Neural progenitor cell (in vitro differentiated cells): ENCODE measurements around the gene PPBP. TPM values are rescaled to one million over a fixed set of nuclear protein-coding genes. Genes with fewer than 3 reads are reported as not detected.

Experiments
- DNase-seq: peaks from one replicate; pipeline ENCODE4 v3.0.0-alpha.2; 2016; ENCODE audit warnings: low spot score
- H2AFZ ChIP-seq: fragments of 200-600 bp; sonication (generic); replicated peaks from 2 replicates; pipeline ENCODE4 v1.6.1; 2016; ENCODE audit warnings: antibody characterized with exemption
- H3F3A ChIP-seq: fragments of 200-600 bp; sonication (generic); 2 replicates; pipeline ENCODE4 v1.6.1; 2016; ENCODE audit warnings: antibody characterized with exemption, low read depth
- H3K27ac ChIP-seq: fragments of 200-600 bp; sonication (generic); 2 replicates; pipeline ENCODE4 v1.5.1; 2016; ENCODE audit warnings: mild to moderate bottlenecking
- H3K27me3 ChIP-seq: fragments of 200-600 bp; sonication (generic); 2 replicates; pipeline ENCODE4 v1.6.1; 2016; ENCODE audit warnings: mild to moderate bottlenecking, moderate library complexity
- H3K36me3 ChIP-seq: fragments of 200-600 bp; sonication (generic); 2 replicates; pipeline ENCODE4 v1.5.1; 2016
- H3K4me1 ChIP-seq: fragments of 200-600 bp; sonication (generic); 2 replicates; pipeline ENCODE4 v1.6.1; 2016; ENCODE audit warnings: mixed run types
- H3K4me2 ChIP-seq: fragments of 200-600 bp; sonication (generic); 2 replicates; pipeline ENCODE4 v1.6.1; 2016
- H3K4me3 ChIP-seq: fragments of 200-600 bp; sonication (generic); 2 replicates; pipeline ENCODE4 v1.5.1; 2016
- H3K79me2 ChIP-seq: fragments of 200-600 bp; sonication (generic); 2 replicates; pipeline ENCODE4 v1.6.1; 2016; ENCODE audit warnings: low read depth
- H3K9ac ChIP-seq: fragments of 200-600 bp; sonication (generic); 2 replicates; pipeline ENCODE4 v1.6.1; 2016
- H3K9me3 ChIP-seq: fragments of 200-600 bp; sonication (generic); 2 replicates; pipeline ENCODE4 v1.5.1; 2016; ENCODE audit warnings: low read depth
- H4K20me1 ChIP-seq: fragments of 200-600 bp; sonication (generic); 2 replicates; pipeline ENCODE4 v1.6.1; 2016; ENCODE audit warnings: low read depth
- H3K27ac Mint-ChIP-seq: 3 replicates; pipeline ENCODE4 v1.8.0; 2021; ENCODE audit warnings: mixed read lengths
- H3K27me3 Mint-ChIP-seq: 2 replicates; pipeline ENCODE4 v1.8.0; 2022; ENCODE audit warnings: low read depth, mild to moderate bottlenecking, inconsistent platforms, moderate library complexity, mixed read lengths; ENCODE audit not compliant: insufficient read depth
- H3K36me3 Mint-ChIP-seq: 3 replicates; pipeline ENCODE4 v1.8.0; 2021; ENCODE audit warnings: mixed read lengths
- H3K4me1 Mint-ChIP-seq: 3 replicates; pipeline ENCODE4 v1.8.0; 2021; ENCODE audit warnings: mixed read lengths
- H3K4me3 Mint-ChIP-seq: 3 replicates; pipeline ENCODE4 v1.8.0; 2021; ENCODE audit warnings: mild to moderate bottlenecking, moderate library complexity, mixed read lengths
- H3K9me3 Mint-ChIP-seq: 3 replicates; pipeline ENCODE4 v1.8.0; 2020; ENCODE audit warnings: mixed read lengths
- CTCF ChIP-seq: fragments of 200-600 bp; sonication (generic); IDR thresholded peaks from 2 replicates; pipeline ENCODE4 v1.5.1; 2017; ENCODE audit warnings: antibody characterized with exemption, mild to moderate bottlenecking
- EZH2 ChIP-seq: fragments of 200-600 bp; sonication (generic); IDR thresholded peaks from 2 replicates; pipeline ENCODE4 v1.6.1; 2017; ENCODE audit warnings: antibody characterized with exemption, mild to moderate bottlenecking, moderate library complexity
- EZH2phosphoT487 ChIP-seq: fragments of 200-600 bp; sonication (generic); IDR thresholded peaks from 2 replicates; pipeline ENCODE4 v1.6.1; 2017; ENCODE audit warnings: antibody characterized with exemption
- total RNA-seq: library from RNA; depleted of rRNA; stranded (reverse); fragments of >200 nt; gene quantifications from 2 replicates; pipeline ENCODE4 v1.2.3, GENCODE V29; 2015; ENCODE audit warnings: low replicate concordance

PPBP gene
- total RNA-seq, 1 donor from 2014 or later, result not detected

DNA sequence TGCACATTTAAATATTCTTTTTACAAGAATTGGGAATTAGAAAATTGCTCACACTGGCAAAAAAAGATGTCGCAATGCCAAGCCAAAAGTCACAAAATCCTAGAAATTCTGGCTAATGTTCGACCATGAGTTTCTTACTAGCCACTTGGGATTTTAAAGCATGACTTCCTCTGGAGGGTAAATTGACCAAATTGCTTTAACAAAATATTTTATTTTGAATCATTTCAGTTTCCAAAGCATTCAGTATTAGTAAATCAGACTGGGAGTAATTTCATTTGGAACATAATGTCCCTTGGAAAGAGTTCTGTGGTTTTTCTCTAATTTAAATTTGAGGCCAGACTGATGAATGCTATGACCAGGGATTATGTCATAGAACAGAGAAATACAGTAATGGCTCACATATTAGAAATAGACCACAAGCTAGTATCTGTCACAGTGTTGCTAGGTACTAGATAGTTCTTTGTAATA lies 18.1 kb upstream of the PPBP start:
- H4K20me1 ChIP-seq, result no peaks in the 10 kb centered on the region
- H3K79me2 ChIP-seq, result no peaks in the 10 kb centered on the region
- H2AFZ ChIP-seq, result no peak overlapping the region
- H3K9me3 Mint-ChIP-seq, result no peaks in the 10 kb centered on the region
- H3K27ac Mint-ChIP-seq, result no peak overlapping the region
- no peaks in the 10 kb centered on the region for H3K4me1 ChIP-seq
- DNase-seq, result no peak
- no peaks in the 10 kb centered on the region for H3K27me3 ChIP-seq
- H3K27ac ChIP-seq, result no peak overlapping the region
- H3K9me3 ChIP-seq, result no peaks in the 10 kb centered on the region
- H3K36me3 Mint-ChIP-seq, result no peaks in the 10 kb centered on the region
- no peak overlapping the region for H3K4me2 ChIP-seq
- H3K36me3 ChIP-seq, result no peaks in the 10 kb centered on the region
- no peak overlapping the region for H3K9ac ChIP-seq
- H3K4me3 ChIP-seq, result no peak overlapping the region
- H3K4me1 Mint-ChIP-seq, result no peaks in the 10 kb centered on the region
- no peak overlapping the region for H3K4me3 Mint-ChIP-seq
- TF ChIP-seq EZH2, result no peak
- no peak for TF ChIP-seq EZH2phosphoT487
- no peak for TF ChIP-seq CTCF
- H3F3A ChIP-seq, result no peaks in the 10 kb centered on the region
- peaks cover 2% of the 10 kb centered on the region for H3K27me3 Mint-ChIP-seq

- no peaks in the 10 kb centered on the region for H3K27me3 ChIP-seq
- no peaks in the 10 kb centered on the region for H3F3A ChIP-seq
- H3K36me3 ChIP-seq, result no peaks in the 10 kb centered on the region
- Mint-ChIP-seq H3K4me1 (no peaks in the 10 kb centered on the region), H3K27me3 (peaks cover 2% of the 10 kb centered on the region), H3K9me3 (no peaks in the 10 kb centered on the region), H3K27ac (no peak overlapping the region), H3K36me3 (no peaks in the 10 kb centered on the region), H3K4me3 (no peak overlapping the region)
- no peak overlapping the region for H2AFZ ChIP-seq
- H3K27ac ChIP-seq, result no peak overlapping the region
- no peaks in the 10 kb centered on the region for H4K20me1 ChIP-seq
- TF ChIP-seq EZH2 (no peak), CTCF (no peak), EZH2phosphoT487 (no peak)
- H3K4me1 ChIP-seq, result no peaks in the 10 kb centered on the region
- no peaks in the 10 kb centered on the region for H3K9me3 ChIP-seq
- H3K9ac ChIP-seq, result no peak overlapping the region
- no peak overlapping the region for H3K4me3 ChIP-seq
- no peaks in the 10 kb centered on the region for H3K79me2 ChIP-seq
- DNase-seq, result no peak
- H3K4me2 ChIP-seq, result no peak overlapping the region
Observed at GRCh38 chr4:74005528-74005927, 17.5 kb upstream of the PPBP start.

- H3K4me3 Mint-ChIP-seq, result no peak overlapping the region
- Histone ChIP-seq H3K27ac (no peak overlapping the region), H3K9ac (no peak overlapping the region), H2AFZ (no peak overlapping the region), H3K4me1 (no peaks in the 10 kb centered on the region), H4K20me1 (no peaks in the 10 kb centered on the region), H3K27me3 (no peaks in the 10 kb centered on the region), H3K4me2 (no peak overlapping the region), H3K79me2 (no peaks in the 10 kb centered on the region), H3K9me3 (no peaks in the 10 kb centered on the region), H3K36me3 (no peaks in the 10 kb centered on the region), H3K4me3 (no peak overlapping the region), H3F3A (no peaks in the 10 kb centered on the region)
- peaks cover 2% of the 10 kb centered on the region for H3K27me3 Mint-ChIP-seq
- H3K9me3 Mint-ChIP-seq, result no peaks in the 10 kb centered on the region
- DNase-seq, result no peak
- no peak overlapping the region for H3K27ac Mint-ChIP-seq
- no peaks in the 10 kb centered on the region for H3K4me1 Mint-ChIP-seq
- H3K36me3 Mint-ChIP-seq, result no peaks in the 10 kb centered on the region
- TF ChIP-seq EZH2 (no peak), CTCF (no peak), EZH2phosphoT487 (no peak)
Observed at GRCh38 chr4:74004668-74005067, 16.7 kb upstream of the PPBP start.
